ENCODE measurements around the gene SVEP1.
A peak's percentile ranks its signal among the peaks of the same experiment; 100 is the strongest.

The SVEP1 gene

GRCh38 chr9:110455860-110456259 is 123.7 kb downstream of the SVEP1 start:
- TF ChIP-seq CTCF (conservative IDR thresholded peaks at IDR 0.05; ENCODE audit: low read depth, low read length) = no peak
- DNase-seq (ENCODE audit: low read depth) = no peak
- no peak overlapping the region for H3K4me3 ChIP-seq (ENCODE audit: low read depth, low read length)

- peak; percentile 56 for DNase-seq (ENCODE audit: low read depth)
- no peak overlapping the region for H3K4me3 ChIP-seq (ENCODE audit: low read depth, low read length)
- TF ChIP-seq CTCF (conservative IDR thresholded peaks at IDR 0.05; ENCODE audit: low read depth, low read length) = peak; percentile 43
Observed at GRCh38 chr9:110452227-110452801, 127.2 kb downstream of the SVEP1 start.

- no peak for TF ChIP-seq CTCF (conservative IDR thresholded peaks at IDR 0.05; ENCODE audit: low read depth, low read length)
- H3K4me3 ChIP-seq (ENCODE audit: low read depth, low read length) = no peak overlapping the region
- DNase-seq (ENCODE audit: low read depth) = no peak
Observed at GRCh38 chr9:110451726-110452125, 127.8 kb downstream of the SVEP1 start.

GRCh38 chr9:110447476-110447875 is 132.1 kb downstream of the SVEP1 start:
- TF ChIP-seq CTCF (conservative IDR thresholded peaks at IDR 0.05; ENCODE audit: low read depth, low read length) = no peak
- no peak for DNase-seq (ENCODE audit: low read depth)
- no peak overlapping the region for H3K4me3 ChIP-seq (ENCODE audit: low read depth, low read length)

GRCh38 chr9:110446171-110446570 is 133.4 kb downstream of the SVEP1 start:
- DNase-seq (ENCODE audit: low read depth) = peak; percentile 8
- H3K4me3 ChIP-seq (ENCODE audit: low read depth, low read length) = no peak overlapping the region
- no peak for TF ChIP-seq CTCF (conservative IDR thresholded peaks at IDR 0.05; ENCODE audit: low read depth, low read length)

GRCh38 chr9:110444911-110445310 is 134.6 kb downstream of the SVEP1 start:
- no peak overlapping the region for H3K4me3 ChIP-seq (ENCODE audit: low read depth, low read length)
- TF ChIP-seq CTCF (conservative IDR thresholded peaks at IDR 0.05; ENCODE audit: low read depth, low read length) = no peak
- DNase-seq (ENCODE audit: low read depth) = peak; percentile 89

GRCh38 chr9:110443866-110444220 is 135.7 kb downstream of the SVEP1 start:
- no peak for TF ChIP-seq CTCF (conservative IDR thresholded peaks at IDR 0.05; ENCODE audit: low read depth, low read length)
- H3K4me3 ChIP-seq (ENCODE audit: low read depth, low read length) = no peak overlapping the region
- peak; percentile 86 for DNase-seq (ENCODE audit: low read depth)

Data from choroid plexus epithelial cell (primary cell).